ENCODE measurements around the gene HOXB4. TPM values are rescaled to one million over a fixed set of nuclear protein-coding genes. Genes with fewer than 3 reads are reported as not detected.

HOXB4 gene
- 2.6 TPM for total RNA-seq

DNA sequence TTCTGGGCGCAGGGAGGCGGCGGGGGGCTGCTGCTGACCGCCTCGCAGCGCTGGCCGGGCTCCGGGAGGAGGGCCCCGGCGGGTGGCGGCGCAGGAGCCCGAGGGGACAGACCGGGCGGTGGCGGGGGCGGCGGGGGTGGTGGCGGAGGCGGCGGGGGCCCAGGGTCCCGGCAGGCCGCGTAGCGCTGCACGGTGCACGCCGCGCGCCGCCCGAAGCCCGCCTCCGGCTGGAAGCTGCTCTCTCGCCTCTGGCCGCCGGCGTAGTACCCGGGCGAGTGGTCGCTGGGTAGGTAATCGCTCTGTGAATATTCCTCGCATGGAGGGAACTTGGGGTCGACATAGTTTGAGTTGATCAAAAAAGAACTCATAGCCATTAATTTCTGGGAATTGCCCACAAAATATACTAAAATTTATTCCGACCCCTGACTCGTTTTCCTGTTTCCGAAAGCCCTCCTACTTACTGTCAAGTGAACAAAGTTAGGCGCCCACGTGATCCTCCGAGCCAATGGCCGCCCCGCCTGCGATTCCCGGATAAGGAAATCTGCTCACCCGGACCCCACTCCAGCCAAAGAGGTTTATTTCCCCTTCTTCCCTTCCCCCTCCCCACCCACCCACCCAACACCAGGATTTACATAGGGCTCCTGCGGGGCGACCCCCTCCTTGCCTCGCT lies at the start of gene HOXB4:
TSS of gene HOXB4 (minus strand) at position 405 of the 670 bp plus-strand sequence. CDS start at position 374, 31 bp downstream.
- DNase-seq = peak; percentile 71

GRCh38 chr17:48627118-48627597 lies 49.0 kb upstream of the HOXB4 start:
- DNase-seq = no peak

- DNase-seq = no peak
Observed at GRCh38 chr17:48626245-48627117, 48.3 kb upstream of the HOXB4 start, which contains the start of gene HOXB9. Gene HOXB9 (minus strand): TSS chr17:48626358. CDS start chr17:48626269, 89 bp downstream.

DNA sequence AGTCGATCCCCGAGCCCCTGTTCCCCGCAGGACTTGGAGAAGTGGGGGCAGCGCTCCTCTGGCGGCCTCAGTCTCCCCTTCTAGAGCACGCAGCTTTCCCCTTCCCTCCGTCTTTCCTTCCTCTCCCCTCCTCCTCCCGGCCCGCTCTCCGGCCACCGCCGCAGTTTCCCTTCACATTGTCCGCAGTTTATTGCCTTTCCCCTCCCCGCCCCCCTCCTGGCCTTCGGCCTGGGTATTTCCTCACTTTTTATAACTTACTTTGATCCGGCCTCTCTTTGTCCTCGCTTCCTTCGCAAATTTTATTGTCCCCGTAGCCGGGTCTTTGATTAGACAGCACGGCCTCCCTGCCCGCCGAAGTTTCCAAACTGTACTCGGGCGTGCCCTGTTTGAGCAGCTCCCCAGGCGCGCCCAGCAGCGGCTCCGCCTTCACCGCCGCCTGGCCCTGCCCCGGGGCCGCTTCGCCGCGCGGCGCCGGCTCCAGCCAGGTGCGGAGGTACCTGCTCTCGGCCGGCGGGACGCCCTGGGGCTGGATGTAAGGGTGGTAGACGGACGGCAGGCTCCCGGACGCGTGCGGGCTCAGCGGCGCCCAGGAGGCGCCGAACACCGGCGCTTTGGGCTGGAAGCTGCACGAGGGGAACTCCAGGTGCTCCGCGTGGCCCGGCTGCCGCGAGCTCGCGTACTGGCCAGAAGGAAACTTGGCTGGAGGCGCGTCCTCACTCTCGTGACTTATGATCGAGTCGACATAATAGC lies 47.5 kb upstream of the HOXB4 start:
- DNase-seq = no peak

DNA sequence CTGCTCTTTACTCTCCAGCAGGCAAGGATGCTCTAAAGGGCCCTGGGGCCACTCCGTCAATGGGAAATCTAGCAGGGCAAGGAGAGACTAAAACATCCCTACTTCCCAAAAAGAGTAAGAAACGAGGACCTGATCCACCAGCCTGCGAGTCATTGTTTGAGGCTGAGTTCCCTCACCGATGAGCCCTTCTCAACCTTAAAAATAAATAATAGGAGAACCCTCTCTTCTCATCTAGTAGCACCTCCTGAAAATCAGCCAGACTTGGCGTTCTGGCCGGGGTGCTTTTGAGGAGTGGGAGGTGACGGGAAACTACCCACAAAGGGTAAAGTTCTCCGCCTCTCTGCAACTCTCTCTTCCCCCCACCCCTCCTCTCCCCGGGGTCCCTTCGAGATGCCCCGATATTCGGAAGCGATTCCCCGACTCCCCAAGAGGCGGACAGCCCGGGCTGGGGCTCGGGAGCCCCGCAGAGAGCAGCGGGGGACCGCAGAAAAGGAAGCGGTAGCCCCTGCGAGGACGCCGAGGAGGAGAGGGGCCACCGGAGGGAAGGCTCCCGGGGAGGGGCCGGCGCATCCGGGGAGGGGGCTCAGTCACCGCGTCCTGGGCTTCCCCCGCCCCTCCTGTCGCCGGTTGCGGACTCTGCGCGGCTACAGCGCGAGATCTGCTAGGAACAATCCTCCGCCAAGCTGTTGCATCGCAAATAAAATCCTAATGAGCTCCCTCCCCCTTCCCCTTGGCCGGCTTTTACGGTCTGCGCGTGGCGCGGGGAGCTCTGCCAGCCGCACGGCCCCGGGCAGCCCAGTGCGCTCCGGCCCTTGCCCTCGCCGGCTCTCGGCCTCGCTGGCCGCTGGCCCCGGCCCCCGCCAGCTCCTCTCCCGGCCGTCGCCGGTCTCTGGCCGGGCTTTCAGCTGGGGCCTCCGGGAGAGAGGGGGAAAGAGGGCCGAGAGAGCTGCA lies 46.7 kb upstream of the HOXB4 start:
- DNase-seq = no peak

DNA sequence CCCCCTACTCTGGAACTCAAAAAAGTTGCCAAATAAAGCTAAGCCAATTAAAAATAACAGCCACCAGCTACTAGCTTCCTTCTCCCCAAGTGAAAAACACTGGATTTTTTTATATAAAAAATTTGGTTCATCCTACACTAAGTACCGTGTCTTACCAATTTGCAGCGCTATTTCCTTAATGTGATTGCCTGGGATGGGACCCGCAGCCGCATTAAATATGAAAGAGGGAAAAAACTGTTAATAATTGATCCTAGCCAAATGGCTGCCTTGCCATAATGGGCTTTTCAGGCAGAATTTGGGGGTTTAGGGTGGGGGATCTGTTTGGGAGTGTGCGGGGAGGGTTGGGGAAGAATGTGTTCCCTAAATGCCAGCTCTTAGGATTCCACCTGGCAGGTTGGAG lies 46.0 kb upstream of the HOXB4 start:
- DNase-seq = no peak

GRCh38 chr17:48623583-48623982 lies 45.4 kb upstream of the HOXB4 start:
- DNase-seq = no peak

GRCh38 chr17:48622857-48623256 lies 44.7 kb upstream of the HOXB4 start:
- DNase-seq = no peak

GRCh38 chr17:48621410-48622392 lies 43.6 kb upstream of the HOXB4 start:
- no peak for DNase-seq

- DNase-seq = no peak
Observed at GRCh38 chr17:48620461-48621139, 42.5 kb upstream of the HOXB4 start.

DNA sequence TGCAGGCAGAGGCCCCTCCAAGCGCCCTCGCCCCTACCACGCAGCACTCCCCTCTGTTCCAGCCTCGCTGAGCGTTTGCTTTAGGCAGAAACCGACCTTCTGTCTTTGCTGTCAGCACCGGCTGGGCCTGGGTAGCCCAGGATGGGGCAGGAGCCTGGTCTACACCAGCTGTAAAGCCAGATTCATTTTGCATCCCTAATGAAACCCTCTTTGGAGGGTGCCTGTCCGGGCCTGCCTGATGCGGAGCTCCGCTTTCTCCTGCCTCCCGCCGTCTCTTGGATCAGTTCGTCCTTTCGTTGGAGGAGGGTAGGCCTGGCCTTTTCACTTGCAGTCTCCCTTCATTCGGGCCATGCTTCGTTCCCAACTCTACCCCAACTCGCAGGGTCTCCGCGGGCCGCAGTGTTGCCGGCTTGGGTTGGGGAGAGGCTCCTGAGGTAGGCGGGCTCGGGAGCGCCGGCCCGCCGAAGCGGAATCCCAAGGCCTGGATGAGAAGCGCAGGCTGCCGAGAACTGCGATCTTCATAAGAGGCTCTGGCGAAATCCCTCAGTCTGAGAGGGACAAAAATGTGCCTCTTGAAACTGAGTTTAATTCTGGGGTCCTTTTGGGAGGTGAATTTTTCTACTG lies 41.8 kb upstream of the HOXB4 start:
- DNase-seq = no peak

GRCh38 chr17:48618256-48618896 lies 40.2 kb upstream of the HOXB4 start:
- DNase-seq = peak; percentile 82

DNA sequence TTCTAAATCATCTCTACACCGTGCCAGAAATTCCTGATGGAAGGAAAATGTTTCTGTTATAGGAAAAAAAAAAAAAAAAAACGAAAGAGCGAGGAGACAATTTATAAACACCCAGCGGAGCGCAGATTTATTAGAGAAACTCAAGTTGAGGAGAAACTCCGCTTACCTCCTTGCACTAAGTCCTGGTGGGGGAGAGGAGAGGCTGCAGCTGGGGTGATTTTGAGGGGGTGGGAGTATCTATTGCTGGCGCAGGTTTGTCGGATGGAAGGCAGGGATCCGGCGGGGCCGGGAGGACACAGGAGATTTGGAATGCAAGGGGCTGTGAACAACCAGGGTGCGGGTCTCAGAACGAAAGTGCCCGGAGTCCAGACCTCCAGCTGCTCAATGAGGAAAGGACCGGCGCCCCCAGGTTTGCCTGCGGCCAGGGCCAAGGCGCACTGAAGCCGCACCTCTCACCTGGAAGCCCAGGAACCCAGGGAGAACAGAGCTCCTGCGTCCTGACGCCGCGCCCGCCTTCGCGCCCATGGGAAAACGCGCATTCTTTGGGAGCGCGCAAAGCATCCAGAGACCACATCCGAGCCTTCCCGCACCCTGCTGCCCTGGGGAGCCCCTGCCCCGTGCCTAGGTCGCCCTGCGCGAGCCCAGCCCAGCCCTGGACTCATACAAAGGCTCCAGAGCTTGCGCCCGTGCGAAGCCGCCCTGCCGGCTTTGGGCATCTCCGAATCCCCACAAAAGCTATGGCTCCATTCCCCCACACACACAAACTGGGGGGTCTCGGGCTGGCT lies 39.5 kb upstream of the HOXB4 start:
- DNase-seq = no peak

GRCh38 chr17:48616717-48617470 lies 38.7 kb upstream of the HOXB4 start:
- no peak for DNase-seq

DNA sequence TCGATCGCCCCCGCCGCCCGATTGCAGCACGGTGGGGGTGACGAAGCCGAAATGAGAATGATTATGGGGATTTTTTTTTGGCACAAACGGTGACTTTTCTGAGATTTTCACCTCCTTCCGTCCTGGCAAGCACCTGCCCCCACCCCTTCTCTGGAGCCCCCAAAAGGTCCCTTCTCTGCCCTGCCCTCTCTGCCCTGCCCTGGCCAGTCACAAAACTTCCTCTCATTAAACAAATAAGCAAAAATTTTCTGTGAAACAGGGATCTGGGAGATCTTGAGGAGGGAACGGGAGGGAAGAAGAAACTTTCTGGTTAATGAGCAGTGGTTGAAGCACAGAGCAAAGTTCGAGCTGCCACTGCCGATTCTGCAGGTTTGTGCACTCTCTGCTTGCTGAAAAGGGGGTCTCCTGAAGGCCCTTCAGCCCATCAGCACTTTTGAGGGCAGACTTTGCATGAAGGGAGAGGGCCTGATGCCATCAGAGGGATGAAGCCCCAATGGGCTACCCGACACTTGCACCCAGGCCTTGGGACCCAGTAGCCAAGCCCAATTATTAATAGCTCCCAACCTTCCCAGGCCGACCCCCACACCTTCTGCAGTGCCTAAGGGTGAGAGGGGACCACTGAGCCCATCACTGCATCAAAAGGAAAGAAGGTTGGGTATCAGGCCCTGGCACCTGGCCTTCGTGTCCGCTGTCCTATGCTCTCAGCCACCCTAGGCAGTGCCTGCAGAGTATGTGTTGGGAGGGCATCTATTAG lies 38.0 kb upstream of the HOXB4 start:
- DNase-seq = no peak
